NCI-H226 (cell line): ENCODE data around the gene AFAP1L1.
A peak's percentile ranks its signal among the peaks of the same experiment; 100 is the strongest.

ENCODE experiments used
- DNase-seq: peaks from one replicate; pipeline ENCODE4 v3.0.0-alpha.2; 2015

The AFAP1L1 gene

DNA sequence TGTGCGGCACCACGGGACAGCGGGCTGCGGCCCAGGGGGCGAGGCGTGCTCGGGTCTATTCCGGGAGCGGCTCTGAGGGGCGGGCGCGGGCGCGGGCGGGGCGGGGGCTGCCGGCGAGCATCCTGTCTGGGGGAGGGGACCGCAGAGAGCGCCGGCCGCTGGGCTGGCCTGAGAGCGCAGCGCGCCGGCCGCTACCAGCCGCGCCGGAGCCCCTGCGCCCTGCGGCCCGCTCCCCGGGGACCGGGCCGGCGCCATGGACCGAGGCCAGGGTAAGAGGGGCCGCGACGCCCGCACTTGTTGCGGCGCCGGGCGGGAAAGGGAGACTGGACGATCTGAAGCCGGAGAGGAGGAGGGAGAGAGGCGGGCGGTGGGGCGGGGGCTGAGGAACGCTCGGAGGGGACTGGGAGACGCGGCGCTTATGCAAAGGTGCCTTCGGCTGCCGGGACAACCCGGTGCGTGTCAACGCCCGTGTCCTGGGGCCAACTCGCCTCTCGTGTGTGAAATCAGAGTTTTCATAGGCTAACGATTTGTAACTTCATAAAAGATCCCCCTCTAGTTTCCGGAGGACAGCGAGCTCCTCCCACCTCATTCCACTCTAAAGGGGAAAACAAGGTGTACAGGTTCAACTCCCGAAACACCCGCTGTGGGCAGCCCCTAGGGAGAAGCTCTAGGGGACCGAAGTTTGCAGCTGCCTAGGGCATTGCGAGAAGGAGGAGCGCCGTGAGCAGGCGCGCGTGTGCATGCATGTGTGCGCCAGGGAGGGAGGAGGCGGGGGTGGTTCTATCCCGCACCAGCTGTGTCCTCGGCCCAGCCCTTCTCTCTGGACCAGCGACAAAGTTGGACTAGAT lies at the start of gene AFAP1L1:
Gene AFAP1L1, plus strand, starts transcription at position 144 of the 848 bp plus-strand sequence. Its CDS starts 110 bp downstream, at position 254.
- peak; percentile 20 for DNase-seq

DNA sequence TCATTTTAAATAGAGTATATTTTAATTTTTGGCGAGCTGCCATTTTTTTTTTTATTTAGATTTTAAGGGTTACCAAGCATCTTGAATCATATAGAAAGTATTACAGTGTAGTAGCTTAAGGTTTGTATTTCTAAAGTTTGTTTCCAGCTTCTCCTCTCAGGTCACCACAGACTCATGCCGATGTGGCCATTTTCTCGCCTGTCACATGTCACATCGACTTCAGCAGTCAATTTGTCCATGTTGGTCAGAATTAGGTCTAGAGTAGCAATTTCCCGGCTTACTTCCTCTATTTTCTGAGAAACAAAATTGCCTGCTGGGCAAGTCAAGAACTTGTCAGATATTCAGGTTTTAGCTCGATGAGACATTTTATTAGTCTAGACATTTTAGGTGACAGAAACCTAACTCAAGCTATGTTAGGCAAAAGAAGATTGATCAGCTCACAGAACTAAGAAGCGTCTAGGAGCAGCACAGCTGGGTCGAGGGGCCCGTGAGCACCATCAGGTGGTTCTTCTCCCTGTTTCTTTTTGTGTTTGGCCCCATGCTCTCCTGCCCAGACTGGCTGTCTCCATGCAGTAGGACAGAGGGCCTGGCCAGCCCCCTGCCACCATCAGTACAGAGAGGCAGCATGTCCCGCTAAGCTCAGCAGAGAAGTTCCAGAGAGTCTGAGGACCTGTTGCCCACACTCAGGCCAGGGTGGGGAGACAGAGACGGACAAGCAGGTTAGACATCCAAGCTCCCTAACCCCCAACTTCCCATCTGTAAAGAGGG lies 48.4 kb upstream of the AFAP1L1 start:
- no peak for DNase-seq

GRCh38 chr5:149224282-149224681 lies 47.4 kb upstream of the AFAP1L1 start:
- DNase-seq, result no peak

DNA sequence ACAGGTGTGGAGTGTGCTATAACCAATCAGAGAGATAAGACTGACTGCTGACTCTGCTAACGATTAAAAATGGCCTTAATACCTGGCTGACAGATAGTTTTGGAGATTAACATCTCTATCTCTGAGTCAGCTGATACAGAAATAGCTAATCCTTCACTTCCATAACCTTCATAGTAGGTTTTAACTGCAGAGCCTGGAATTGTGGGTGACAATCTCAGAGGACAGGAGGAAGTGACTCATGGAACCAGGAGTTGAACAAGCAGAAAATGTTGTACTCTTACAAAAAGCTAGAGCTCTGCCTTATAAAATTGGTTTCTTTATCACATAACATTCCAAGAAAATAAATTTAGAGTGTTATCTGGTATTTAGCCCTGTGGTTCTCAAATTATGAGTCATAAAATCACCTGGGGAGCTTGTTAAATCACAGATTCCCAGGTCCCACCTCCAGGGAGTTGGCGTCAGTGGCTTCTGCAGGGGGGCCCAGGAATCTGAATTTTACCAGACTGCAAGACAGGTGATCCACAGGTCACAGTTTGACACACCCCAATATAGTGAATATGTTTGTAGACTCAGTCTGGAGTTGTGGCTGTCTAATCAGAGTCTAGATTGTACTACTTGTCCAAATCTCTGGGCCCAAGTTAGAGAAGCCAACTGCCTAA lies 44.4 kb upstream of the AFAP1L1 start:
- DNase-seq, result peak; percentile 68

DNA sequence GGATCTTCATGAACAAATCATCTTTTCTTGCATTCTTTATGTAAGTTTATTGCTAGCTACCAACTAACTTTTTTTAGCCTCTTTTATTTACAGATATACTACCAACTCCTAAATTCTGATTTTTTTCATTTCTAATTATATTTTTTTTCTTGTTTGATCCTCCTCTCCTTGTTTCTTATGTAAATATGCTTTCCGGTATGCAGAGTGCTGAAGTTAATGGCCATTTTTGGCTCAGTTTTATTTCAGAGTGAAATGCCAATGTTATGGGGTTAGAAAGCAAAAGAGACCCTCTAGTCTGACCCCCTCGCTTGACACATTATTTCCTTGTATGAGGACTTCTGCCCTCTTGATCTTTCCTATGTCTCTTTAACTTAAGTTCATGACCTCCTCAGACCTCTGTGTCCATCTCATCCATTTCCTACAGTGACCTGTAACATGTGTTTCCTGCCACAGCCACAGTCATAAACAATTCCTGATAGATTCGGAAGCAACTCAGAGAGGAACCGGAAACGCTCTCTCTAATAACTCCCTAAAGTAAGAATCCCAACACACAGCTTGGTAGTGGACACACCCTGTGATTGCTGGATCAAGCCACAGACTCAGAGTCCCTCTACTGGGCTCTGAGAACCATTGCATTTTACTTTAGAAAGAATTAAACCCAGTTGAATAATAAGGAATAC lies 42.9 kb upstream of the AFAP1L1 start:
- DNase-seq, result peak; percentile 78

DNA sequence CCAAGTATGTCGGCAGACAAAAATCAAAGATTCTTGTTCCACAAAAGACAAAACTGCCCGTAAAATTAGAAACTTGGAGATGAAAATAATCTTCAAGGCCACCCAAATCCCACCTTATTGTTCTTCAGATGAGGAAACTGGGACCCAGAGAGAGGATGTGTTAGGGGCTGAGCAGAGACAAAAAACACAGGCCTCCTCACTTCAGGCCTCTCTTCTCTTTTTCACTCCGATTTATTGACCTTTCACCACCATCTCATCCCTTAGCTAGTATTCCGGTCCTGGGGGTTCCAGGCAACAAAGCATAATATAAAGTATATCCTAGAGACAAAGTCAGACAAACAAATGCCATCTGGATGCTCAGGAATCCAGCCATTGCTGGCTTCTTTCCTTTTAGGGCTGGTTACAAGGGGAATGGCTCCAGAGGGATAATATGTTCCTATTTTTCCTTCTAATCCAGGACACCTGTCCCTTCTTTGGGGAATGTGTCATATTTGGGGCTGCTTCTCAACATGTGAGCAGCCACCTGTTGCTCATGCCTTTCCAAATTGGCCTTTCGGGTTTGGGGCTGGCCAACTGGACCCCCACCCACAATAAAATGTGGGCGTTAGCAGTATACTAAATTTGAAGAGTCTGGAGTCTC lies 42.2 kb upstream of the AFAP1L1 start:
- no peak for DNase-seq

GRCh38 chr5:149235841-149236240 lies 35.8 kb upstream of the AFAP1L1 start:
- DNase-seq, result no peak

- no peak for DNase-seq
Observed at GRCh38 chr5:149237662-149238061, 34.0 kb upstream of the AFAP1L1 start.

DNA sequence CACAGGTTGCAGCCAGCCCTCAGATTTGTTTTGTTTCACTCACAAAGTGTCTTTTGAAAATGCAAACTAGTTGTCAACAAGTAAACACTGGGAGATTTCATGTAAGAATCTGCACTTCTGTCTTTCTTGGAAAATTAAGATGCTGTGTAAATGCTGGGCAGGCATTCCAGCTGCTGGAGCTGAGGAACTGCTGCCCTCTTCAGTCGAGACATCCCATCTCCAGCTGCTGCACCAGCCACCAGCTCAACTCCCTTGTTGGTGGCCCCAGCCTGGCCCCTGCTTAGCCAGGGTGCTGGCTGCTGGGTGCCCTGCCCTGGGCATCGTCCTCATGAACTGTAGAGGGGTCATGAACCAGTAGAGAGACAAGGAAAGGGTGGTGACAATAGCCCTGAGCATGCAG lies 33.1 kb upstream of the AFAP1L1 start:
- no peak for DNase-seq

DNA sequence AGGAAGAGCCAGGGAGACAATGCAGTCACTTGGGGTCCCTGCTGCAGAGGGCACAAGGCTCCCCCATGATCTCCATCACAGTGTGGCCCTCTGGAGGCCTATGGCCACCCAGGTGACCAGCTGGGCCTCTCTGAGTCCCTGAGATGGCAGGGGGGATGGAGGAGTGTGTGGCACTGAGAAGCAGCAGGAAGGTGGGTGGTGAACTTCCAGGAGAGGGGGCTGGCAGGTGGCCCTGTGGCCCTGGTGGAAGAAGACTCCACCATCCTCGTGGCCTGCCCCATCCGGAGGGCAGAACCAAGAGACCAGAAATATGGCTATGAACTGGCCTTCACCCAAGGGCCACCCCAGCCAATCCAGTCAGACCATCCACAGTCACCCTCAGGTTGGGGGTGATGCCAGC lies 31.7 kb upstream of the AFAP1L1 start:
- DNase-seq, result no peak

- DNase-seq, result no peak
Observed at GRCh38 chr5:149240354-149240998, 31.2 kb upstream of the AFAP1L1 start.

- no peak for DNase-seq
Observed at GRCh38 chr5:149242339-149242738, 29.3 kb upstream of the AFAP1L1 start.

- DNase-seq, result no peak
Observed at GRCh38 chr5:149246906-149247305, 24.8 kb upstream of the AFAP1L1 start.

DNA sequence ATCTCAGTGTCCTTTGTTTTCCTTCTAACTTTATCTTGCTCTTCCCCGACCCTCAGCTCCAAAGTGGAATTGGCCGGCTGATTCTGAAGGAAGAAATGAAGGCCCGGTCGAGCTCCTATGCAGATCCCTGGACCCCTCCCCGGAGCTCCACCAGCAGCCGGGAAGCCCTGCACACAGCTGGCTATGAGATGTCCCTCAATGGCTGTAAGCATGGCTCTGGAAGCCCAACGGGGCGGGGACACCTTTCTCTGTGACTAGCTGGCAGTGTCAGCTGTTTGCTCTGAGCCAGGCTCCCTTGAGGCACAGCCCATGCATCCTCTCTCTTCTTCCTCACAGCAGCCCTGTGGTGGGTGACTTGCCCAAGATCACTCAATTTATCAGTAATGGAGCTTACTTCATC lies 23.9 kb upstream of the AFAP1L1 start:
- no peak for DNase-seq

- DNase-seq, result no peak
Observed at GRCh38 chr5:149251546-149251945, 20.1 kb upstream of the AFAP1L1 start.

- no peak for DNase-seq
Observed at GRCh38 chr5:149254506-149254905, 17.2 kb upstream of the AFAP1L1 start.

DNA sequence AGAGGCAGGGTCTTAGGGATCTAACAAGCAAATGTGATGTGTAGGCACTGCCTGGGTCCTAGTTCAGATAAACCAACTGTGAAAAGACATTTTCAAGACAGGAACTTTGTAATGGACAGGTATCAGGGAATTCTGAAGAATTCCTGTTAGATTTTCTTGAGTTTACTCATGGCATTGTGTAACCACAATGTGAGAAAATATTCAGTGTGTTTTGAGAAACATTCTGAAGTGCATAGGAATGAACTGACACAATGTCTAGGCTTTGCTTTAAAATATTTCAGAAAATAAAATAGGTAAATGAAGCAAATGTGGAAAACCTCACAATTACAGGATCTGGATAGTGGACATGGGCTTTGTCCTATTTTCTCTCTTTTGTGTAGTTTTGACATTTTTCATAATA lies 15.2 kb upstream of the AFAP1L1 start:
- peak; percentile 64 for DNase-seq

DNA sequence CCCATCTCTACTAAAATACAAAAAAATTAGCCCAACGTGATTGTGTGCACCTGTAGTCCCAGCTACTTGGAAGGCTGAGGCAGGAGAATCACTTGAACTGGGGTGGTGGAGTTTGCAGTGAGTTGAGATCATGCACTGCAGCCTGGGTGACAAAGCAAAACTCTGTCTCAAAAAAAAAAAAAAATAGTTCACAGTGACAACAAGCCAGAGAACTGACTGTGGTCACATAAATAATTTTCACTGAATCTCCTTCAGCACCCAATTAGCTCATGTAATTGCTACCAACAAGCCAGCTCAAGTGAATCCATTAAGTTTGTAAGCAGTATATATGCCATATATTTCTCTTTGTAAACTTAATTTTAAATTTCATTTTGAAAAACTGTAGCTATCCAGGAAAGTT lies 14.5 kb upstream of the AFAP1L1 start:
- DNase-seq, result no peak

DNA sequence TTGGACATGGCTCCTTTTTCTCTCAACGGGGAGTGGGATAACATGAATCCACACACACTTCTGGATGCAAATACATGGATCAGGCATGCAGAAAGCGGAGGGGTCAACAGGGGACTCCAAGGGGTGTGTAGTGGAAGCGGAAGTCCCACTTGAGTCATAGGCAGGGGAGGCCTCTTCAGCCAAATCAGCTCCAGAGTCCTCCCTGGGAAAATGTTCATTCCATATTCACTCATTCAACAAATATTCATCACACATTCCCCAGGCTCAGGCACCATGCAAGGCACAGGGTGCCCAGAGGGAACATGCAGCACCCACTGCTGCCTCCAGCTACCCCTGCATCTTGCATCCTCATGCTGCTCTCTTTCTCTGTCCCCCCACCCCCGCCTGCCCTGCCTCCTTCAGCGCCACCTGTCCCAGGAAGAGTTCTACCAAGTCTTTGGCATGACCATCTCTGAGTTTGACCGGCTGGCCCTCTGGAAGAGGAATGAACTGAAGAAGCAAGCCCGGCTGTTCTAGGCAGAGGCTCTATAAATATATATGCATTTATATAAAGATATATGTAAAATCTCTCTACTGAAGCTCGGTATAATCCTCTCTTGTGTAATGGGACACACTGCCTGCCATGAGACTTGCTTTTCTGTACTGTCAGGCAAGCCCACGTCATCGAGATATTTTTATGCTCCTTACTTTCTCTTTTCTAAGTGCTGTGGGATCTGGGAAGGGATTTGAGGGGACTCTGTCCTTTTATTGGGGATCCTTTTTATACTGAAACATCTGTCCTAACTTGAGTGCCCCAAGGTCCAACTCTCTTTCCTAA lies 13.6 kb upstream of the AFAP1L1 start:
- peak; percentile 82 for DNase-seq

DNA sequence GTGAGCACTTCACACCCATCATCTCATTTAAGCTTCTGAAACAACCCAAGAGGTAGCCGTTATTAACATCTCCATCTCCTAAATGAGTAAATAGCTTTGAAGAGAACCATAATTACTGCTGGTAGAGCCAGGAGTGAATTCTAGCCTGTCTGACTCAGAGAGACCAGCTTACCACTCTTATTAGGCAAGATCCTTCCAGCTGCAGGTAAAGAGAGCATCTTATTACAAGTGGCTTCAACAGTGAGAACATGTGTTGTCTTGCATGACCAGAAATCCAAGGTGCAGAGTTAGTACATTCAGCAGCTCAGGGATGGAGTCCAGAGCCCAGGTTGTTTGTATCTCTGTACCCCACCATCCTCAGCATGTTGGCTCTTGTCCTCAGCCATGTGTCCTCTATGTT lies 10.9 kb upstream of the AFAP1L1 start:
- no peak for DNase-seq

- DNase-seq, result no peak
Observed at GRCh38 chr5:149261246-149261645, 10.4 kb upstream of the AFAP1L1 start.
